GM12878 (cell line): Measurements from ENCODE around the gene PRKAB1. TPM values are rescaled to one million over a fixed set of nuclear protein-coding genes. Genes with fewer than 3 reads are reported as not detected.

Source experiments
- ATAC-seq: fragments of 200-7000 bp; cut with Tn5 transposase; 3 replicates; pipeline ENCODE4 v1.9.1; 2020; ENCODE audit warnings: mild to moderate bottlenecking, moderate library complexity
- BruUV-seq: library from RNA; stranded (reverse); fragments of 400-500 nt; replicated peaks from 2 replicates; lab custom pipeline; 2021; lab: Mats Ljungman, UMichigan
- CTCF ChIA-PET: fragments of 300-600 bp; sonication (Branson Sonifier 250); formaldehyde crosslinking; extraction: SDS; loops from one replicate; lab custom pipeline; 2021; ENCODE audit warnings: inconsistent platforms; lab: Yijun Ruan, JAX
- POLR2A ChIA-PET: fragments of 350-600 bp; formaldehyde crosslinking; extraction: SDS; loops from one replicate; lab custom pipeline; 2021; ENCODE audit warnings: inconsistent platforms; lab: Charles Lee
- RAD21 ChIA-PET: fragments of 300-600 bp; sonication (Branson Sonifier 250); formaldehyde crosslinking; loops from one replicate; lab custom pipeline; 2023; ENCODE audit warnings: antibody characterized with exemption; ENCODE audit not compliant: unreplicated experiment; lab: Charles Lee
- SMC1A ChIA-PET: fragments of 300-600 bp; sonication (Branson Sonifier 250); formaldehyde crosslinking; loops from one replicate; lab custom pipeline; 2023; ENCODE audit not compliant: unreplicated experiment, uncharacterized antibody; lab: Charles Lee
- DNase-seq: peaks from one replicate; pipeline ENCODE4 v3.0.0-alpha.2; 2011; ENCODE audit warnings: low read depth, low spot score
- FAIRE-seq: peaks from 3 replicates; lab custom pipeline; 2011; peaks lifted over from hg19 to GRCh38; lab: Jason Lieb, UNC
- H2AFZ ChIP-seq: 2 replicates; pipeline ENCODE4 v1.6.0; 2011; ENCODE audit warnings: low read depth, low read length, control low read depth; ENCODE audit not compliant: control insufficient read depth
- H3K27ac ChIP-seq: 2 replicates; pipeline ENCODE4 v1.5.1; 2011; ENCODE audit warnings: control low read depth; ENCODE audit not compliant: control insufficient read depth, insufficient read depth
- H3K27me3 ChIP-seq, 2 experiments: replicated peaks in 1 of 2; 2 replicates each; pipeline versions ENCODE4 v1.6.0 to v1.6.1; 2011; ENCODE audit warnings: low read length in 1 of 2; ENCODE audit not compliant: control insufficient read depth in 2 of 2, insufficient read depth in 2 of 2
- H3K36me3 ChIP-seq, 2 experiments: 2 replicates each; pipeline ENCODE4 v1.5.1; 2011; ENCODE audit warnings: low read length in 1 of 2; ENCODE audit not compliant: control insufficient read depth in 2 of 2, insufficient read depth in 2 of 2
- H3K4me1 ChIP-seq: 2 replicates; pipeline ENCODE4 v1.6.1; 2011; ENCODE audit warnings: mild to moderate bottlenecking, low read length, moderate library complexity, mixed read lengths; ENCODE audit not compliant: control insufficient read depth, insufficient read depth
- H3K4me2 ChIP-seq: 2 replicates; pipeline ENCODE4 v1.6.0; 2011; ENCODE audit warnings: control low read depth; ENCODE audit not compliant: control insufficient read depth, insufficient read depth
- H3K4me3 ChIP-seq: fragments of 200-600 bp; sonication (generic); 2 replicates; pipeline ENCODE4 v1.5.1; 2016
- H3K79me2 ChIP-seq: 2 replicates; pipeline ENCODE4 v1.6.0; 2011; ENCODE audit warnings: low read length; ENCODE audit not compliant: control insufficient read depth, insufficient read depth
- H3K9ac ChIP-seq: 2 replicates; pipeline ENCODE4 v1.8.0; 2011; ENCODE audit warnings: low read length, control low read depth, mixed read lengths; ENCODE audit not compliant: control insufficient read depth, insufficient read depth
- H3K9me3 ChIP-seq: replicated peaks from 3 replicates; pipeline ENCODE4 v1.5.1; 2011; ENCODE audit warnings: mild to moderate bottlenecking, low read length; ENCODE audit not compliant: control insufficient read depth, insufficient read depth
- H4K20me1 ChIP-seq: 2 replicates; pipeline ENCODE4 v1.6.0; 2011; ENCODE audit not compliant: control insufficient read depth, insufficient read depth
- CHD4 ChIP-seq: fragments of 200-600 bp; sonication (generic); IDR thresholded peaks from 2 replicates; pipeline ENCODE4 v1.6.1; 2016; ENCODE audit warnings: mild to moderate bottlenecking
- ETV6 ChIP-seq, 2 experiments: fragments of 450-650 bp in 1 of 2; IDR thresholded peaks in 1 of 2; conservative IDR thresholded peaks in 1 of 2; 2 replicates each; pipeline ENCODE4 v1.6.1; 2014; ENCODE audit warnings: antibody characterized with exemption in 1 of 2, borderline replicate concordance in 1 of 2, low read depth in 1 of 2, mild to moderate bottlenecking in 1 of 2, moderate library complexity in 1 of 2
- GABPA ChIP-seq: IDR thresholded peaks from 2 replicates; pipeline ENCODE4 v1.6.1; 2014; ENCODE audit warnings: antibody characterized with exemption, low read depth, mild to moderate bottlenecking, inconsistent platforms
- MYC ChIP-seq: IDR thresholded peaks from 2 replicates; pipeline ENCODE4 v1.6.1; 2011; ENCODE audit warnings: mild to moderate bottlenecking, low read length, moderate library complexity, inconsistent platforms; ENCODE audit not compliant: insufficient read depth, insufficient replicate concordance, insufficient read length, severe bottlenecking
- POLR2AphosphoS5 ChIP-seq: IDR thresholded peaks from 2 replicates; pipeline ENCODE4 v1.6.1; 2011; ENCODE audit warnings: mild to moderate bottlenecking, low read length, inconsistent platforms
- RUNX3 ChIP-seq: IDR thresholded peaks from 2 replicates; pipeline ENCODE4 v1.6.1; 2012; ENCODE audit warnings: low read length, inconsistent platforms
- SRF ChIP-seq, 2 experiments: IDR thresholded peaks; 2 replicates each; pipeline ENCODE4 v1.6.1; 2011; ENCODE audit warnings: low read depth in 2 of 2, low read length in 2 of 2, mild to moderate bottlenecking in 1 of 2, moderate library complexity in 1 of 2
- ZNF207 ChIP-seq: fragments of 450-650 bp; IDR thresholded peaks from 2 replicates; pipeline ENCODE4 v1.6.1; 2014; ENCODE audit warnings: antibody characterized with exemption, mild to moderate bottlenecking, borderline replicate concordance
- ZSCAN29 ChIP-seq: fragments of 450-650 bp; IDR thresholded peaks from 2 replicates; pipeline ENCODE4 v1.6.1; 2017; ENCODE audit warnings: mild to moderate bottlenecking, moderate library complexity
- ZZZ3 ChIP-seq: IDR thresholded peaks from 2 replicates; pipeline ENCODE4 v1.6.1; 2011; ENCODE audit warnings: low read depth; ENCODE audit not compliant: control insufficient read depth, insufficient read length
- WGBS: methylation state at CpG from one replicate; pipeline ENCODE4 v1.1.6; 2016; ENCODE audit warnings: low lambda C conversion rate; ENCODE audit not compliant: insufficient replicate concordance, insufficient coverage; ENCODE audit errors: missing lambda C conversion rate; 5-methylcytosine and 5-hydroxymethylcytosine counted together
- in situ Hi-C: fragments of 300-500 bp; cut with MboI; formaldehyde crosslinking; loops from 9 replicates; pipeline ENCODE4 v1.14.3; 2018; ENCODE audit warnings: mixed read lengths
- intact Hi-C: fragments of 100-400 bp; cut with micrococcal nuclease; formaldehyde crosslinking; loops from one replicate; pipeline ENCODE4 v1.14.2; 2022; ENCODE audit not compliant: unreplicated experiment
- polyA plus RNA-seq, 11 experiments: library from polyadenylated mRNA; depleted of rRNA in 4 of 11; unstranded in 6 of 11; stranded (reverse) in 5 of 11; fragments of >200 nt; fragmentation: Nextera tagmentation in 4 of 11; fragmentation: Illumina TruSeq in 1 of 11; extraction: Ambion mirVana in 4 of 11; extraction: Trizol in 1 of 11; gene quantifications; 1 replicate in 1 of 11; 2 replicates in 10 of 11; pipeline versions ENCODE4 v1.2.1 to v1.2.3, GENCODE V29; 2011 to 2016; ENCODE audit warnings: inconsistent platforms in 2 of 11, missing spikeins in 2 of 11, low read depth in 1 of 11
- total RNA-seq, 4 experiments: library from RNA; depleted of rRNA in 3 of 4; stranded (reverse); fragments of >200 nt in 3 of 4; fragmentation: Illumina TruSeq in 1 of 4; extraction: Trizol in 1 of 4; gene quantifications; 2 replicates each; pipeline versions ENCODE4 v1.2.1 to v1.2.3, GENCODE V29; 2013 to 2021
- TF ChIP-seq, protein P1 (sequence below): IDR thresholded peaks from 2 replicates; pipeline ENCODE4 v1.6.1; 2012; ENCODE audit warnings: low read depth, low read length, improper control_type of control experiment
- TF ChIP-seq, protein P2 (sequence below): fragments of 450-650 bp; IDR thresholded peaks from 2 replicates; pipeline ENCODE4 v1.6.1; 2017; ENCODE audit warnings: borderline replicate concordance

PRKAB1 gene
- total and polyA plus RNA-seq, 10 of the 15 experiments (the other 5 are each of a cell fraction or from before 2014, with no cell fraction given): 24.6 to 85.0 (median 50.6) TPM

- H3K27me3 ChIP-seq: no peaks in the 10 kb centered on the region
- no peaks in the 10 kb centered on the region for H4K20me1 ChIP-seq
- ATAC-seq: no peak
- H3K4me2 ChIP-seq: 0 out of 2 replicates have a peak overlapping the region, but pooled peaks have one; percentile 1
- no peaks in the 10 kb centered on the region for H3K9me3 ChIP-seq
- RAD21 ChIA-PET: no interaction called here
- CTCF ChIA-PET: interaction anchor here (0.6 to 7.2 kb wide), 2 partner anchors 9 to 429 kb away, joined by 3 to 91 read pairs; no protein-coding TSS in a partner anchor
- peaks cover 3% of the 10 kb centered on the region; the same call in 1 of the 2 replicates for H3K4me1 ChIP-seq
- 22% methylated on average over 7 of the region's 7 CpGs for WGBS
- SMC1A ChIA-PET: interaction anchor here (0.9 to 6.9 kb wide), 2 partner anchors 7 to 8 kb away, joined by 3 to 83 read pairs; no protein-coding TSS in a partner anchor
- in situ Hi-C loops (loop anchor here (25.0 kb wide), 1 partner anchor 1536 kb away; the partner anchor contains the start of gene PEBP1), intact Hi-C loops (no loop called here)
- H3K36me3 ChIP-seq: peaks cover 27 to 42% of the 10 kb centered on the region in 2 experiments
- BruUV-seq: no TSS peak
- no peak overlapping the region for H3K9ac ChIP-seq
- H3K79me2 ChIP-seq: peaks cover 32% of the 10 kb centered on the region
- DNase-seq: no peak
- no peak overlapping the region for H3K4me3 ChIP-seq
- POLR2A ChIA-PET: no interaction called here
- H2AFZ ChIP-seq: no peak overlapping the region
- no peak overlapping the region for H3K27ac ChIP-seq
- FAIRE-seq: no peak
- TF ChIP-seq, protein P1, sequence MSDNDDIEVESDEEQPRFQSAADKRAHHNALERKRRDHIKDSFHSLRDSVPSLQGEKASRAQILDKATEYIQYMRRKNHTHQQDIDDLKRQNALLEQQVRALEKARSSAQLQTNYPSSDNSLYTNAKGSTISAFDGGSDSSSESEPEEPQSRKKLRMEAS: no peak
- TF ChIP-seq ETV6 (conservative IDR thresholded peaks at IDR 0.05 in 1 of 2, IDR thresholded peaks at IDR 0.05 in 1 of 2; ENCODE audit: borderline replicate concordance in 1 of 2, low read depth in 1 of 2) (peak in 1 of 2 experiments; percentile 62; a peak in 1 of 4 replicates), RUNX3 (peak; percentile 58)
These were observed 5.7 kb downstream of the PRKAB1 start for GRCh38 chr12:119673634-119674033.

GRCh38 chr12:119674560-119674959 lies 6.6 kb downstream of the PRKAB1 start:
- H4K20me1 ChIP-seq: no peaks in the 10 kb centered on the region
- ATAC-seq (no peak), DNase-seq (no peak), FAIRE-seq (no peak)
- WGBS: 100% methylated on average over 4 of the region's 4 CpGs
- ChIA-PET RAD21 (no interaction called here), SMC1A (no interaction called here), POLR2A (no interaction called here), CTCF (no interaction called here)
- TF ChIP-seq ZZZ3 (no peak), ZSCAN29 (no peak), ZNF207 (no peak), GABPA (no peak), SRF (IDR thresholded peaks at IDR 0.05; ENCODE audit: low read depth in 2 of 2, low read length in 2 of 2) (no peak), MYC (no peak), POLR2AphosphoS5 (no peak), ETV6 (conservative IDR thresholded peaks at IDR 0.05 in 1 of 2, IDR thresholded peaks at IDR 0.05 in 1 of 2; ENCODE audit: borderline replicate concordance in 1 of 2, low read depth in 1 of 2) (no peak), CHD4 (no peak)
- TF ChIP-seq, protein P2, sequence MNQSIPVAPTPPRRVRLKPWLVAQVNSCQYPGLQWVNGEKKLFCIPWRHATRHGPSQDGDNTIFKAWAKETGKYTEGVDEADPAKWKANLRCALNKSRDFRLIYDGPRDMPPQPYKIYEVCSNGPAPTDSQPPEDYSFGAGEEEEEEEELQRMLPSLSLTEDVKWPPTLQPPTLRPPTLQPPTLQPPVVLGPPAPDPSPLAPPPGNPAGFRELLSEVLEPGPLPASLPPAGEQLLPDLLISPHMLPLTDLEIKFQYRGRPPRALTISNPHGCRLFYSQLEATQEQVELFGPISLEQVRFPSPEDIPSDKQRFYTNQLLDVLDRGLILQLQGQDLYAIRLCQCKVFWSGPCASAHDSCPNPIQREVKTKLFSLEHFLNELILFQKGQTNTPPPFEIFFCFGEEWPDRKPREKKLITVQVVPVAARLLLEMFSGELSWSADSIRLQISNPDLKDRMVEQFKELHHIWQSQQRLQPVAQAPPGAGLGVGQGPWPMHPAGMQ: no peak
- H3K9me3 ChIP-seq: no peaks in the 10 kb centered on the region
- H3K4me3 ChIP-seq: no peak overlapping the region
- no TSS peak for BruUV-seq
- intact Hi-C loops (no loop called here), in situ Hi-C loops (loop anchor here (25.0 kb wide), 1 partner anchor 1537 kb away; the partner anchor contains the start of gene PEBP1)
- no peak overlapping the region for H3K27ac ChIP-seq
- H3K36me3 ChIP-seq: peaks cover 29 to 42% of the 10 kb centered on the region in 2 experiments
- no peaks in the 10 kb centered on the region for H3K27me3 ChIP-seq
- no peak overlapping the region for H2AFZ ChIP-seq
- peaks cover 26% of the 10 kb centered on the region for H3K79me2 ChIP-seq
- H3K9ac ChIP-seq: no peak overlapping the region
- H3K4me2 ChIP-seq: no peak overlapping the region
- peaks cover 3% of the 10 kb centered on the region; the same call in 1 of the 2 replicates for H3K4me1 ChIP-seq
